NT2/D1 (cell line): ENCODE results near the gene LHX3.

Source experiments
- DNase-seq: peaks from one replicate; pipeline ENCODE4 v3.0.0-alpha.2; 2011; ENCODE audit warnings: low read depth, low spot score
- H3K27me3 ChIP-seq: 2 replicates; pipeline ENCODE4 v1.6.0; 2011; ENCODE audit warnings: mild to moderate bottlenecking; ENCODE audit not compliant: insufficient read length, insufficient read depth
- H3K36me3 ChIP-seq: 2 replicates; pipeline ENCODE4 v1.6.1; 2011; ENCODE audit warnings: mild to moderate bottlenecking, low read length, mixed read lengths; ENCODE audit not compliant: insufficient read depth, insufficient read length
- H3K4me1 ChIP-seq: 2 replicates; pipeline ENCODE4 v1.5.1; 2011; ENCODE audit not compliant: insufficient read depth, insufficient read length
- H3K4me3 ChIP-seq: 2 replicates; pipeline ENCODE4 v1.5.1; 2011; ENCODE audit warnings: low read depth; ENCODE audit not compliant: insufficient read length
- H3K9ac ChIP-seq: 2 replicates; pipeline ENCODE4 v1.6.0; 2011; ENCODE audit warnings: low read depth; ENCODE audit not compliant: insufficient read length
- H3K9me3 ChIP-seq: 2 replicates; pipeline ENCODE4 v1.5.1; 2011; ENCODE audit warnings: mild to moderate bottlenecking, low read length; ENCODE audit not compliant: insufficient read depth
- SUZ12 ChIP-seq: IDR thresholded peaks from 2 replicates; pipeline ENCODE4 v1.6.1; 2011; ENCODE audit not compliant: insufficient read length, insufficient read depth; ENCODE audit errors: extremely low read depth
- YY1 ChIP-seq: IDR thresholded peaks from 2 replicates; pipeline ENCODE4 v1.6.1; 2011; ENCODE audit not compliant: insufficient read length, insufficient read depth
- ZNF274 ChIP-seq: IDR thresholded peaks from 2 replicates; pipeline ENCODE4 v1.6.1; 2011; ENCODE audit warnings: mild to moderate bottlenecking, low read depth, low read length

The LHX3 gene

GRCh38 chr9:136198605-136199083, 6.3 kb downstream of the LHX3 start:
- TF ChIP-seq ZNF274, result no peak
- H3K4me3 ChIP-seq, result peak overlapping the region; percentile 15
- no peaks in the 10 kb centered on the region for H3K9me3 ChIP-seq
- H3K4me1 ChIP-seq, result peaks cover 27% of the 10 kb centered on the region
- H3K36me3 ChIP-seq, result no peaks in the 10 kb centered on the region
- H3K27me3 ChIP-seq, result peaks cover 98% of the 10 kb centered on the region
- H3K9ac ChIP-seq, result no peak overlapping the region
- DNase-seq, result no peak

- Histone ChIP-seq H3K4me3 (peak overlapping the region; percentile 15), H3K36me3 (no peaks in the 10 kb centered on the region), H3K9ac (peak overlapping the region; percentile 50), H3K9me3 (no peaks in the 10 kb centered on the region), H3K27me3 (peaks cover 97% of the 10 kb centered on the region), H3K4me1 (peaks cover 27% of the 10 kb centered on the region)
- TF ChIP-seq YY1 (no peak), ZNF274 (no peak), SUZ12 (no peak)
- DNase-seq, result no peak
These were observed 6.9 kb downstream of the LHX3 start for GRCh38 chr9:136197930-136198604.

GRCh38 chr9:136197084-136197875, 7.6 kb downstream of the LHX3 start:
- H3K4me1 ChIP-seq, result peaks cover 24% of the 10 kb centered on the region

GRCh38 chr9:136196404-136197083, 8.4 kb downstream of the LHX3 start:
- Histone ChIP-seq H3K4me1 (peaks cover 24% of the 10 kb centered on the region), H3K27me3 (peaks cover 98% of the 10 kb centered on the region), H3K36me3 (no peaks in the 10 kb centered on the region), H3K4me3 (no peak overlapping the region), H3K9me3 (no peaks in the 10 kb centered on the region), H3K9ac (no peak overlapping the region)
- no peak for TF ChIP-seq ZNF274
- TF ChIP-seq SUZ12, result no peak
- no peak for TF ChIP-seq YY1
- DNase-seq, result no peak

More at GRCh38 chr9:136197084-136197875, 7.6 kb downstream of the LHX3 start:
- H3K9ac ChIP-seq, result no peak overlapping the region
- H3K27me3 ChIP-seq, result peaks cover 98% of the 10 kb centered on the region
- H3K4me3 ChIP-seq, result no peak overlapping the region
- no peaks in the 10 kb centered on the region for H3K9me3 ChIP-seq
- no peak for DNase-seq
- no peak for TF ChIP-seq ZNF274
- no peak for TF ChIP-seq SUZ12
- TF ChIP-seq YY1, result no peak
- H3K36me3 ChIP-seq, result no peaks in the 10 kb centered on the region

GRCh38 chr9:136194540-136194939, 10.4 kb downstream of the LHX3 start:
- Histone ChIP-seq H3K4me3 (no peak overlapping the region), H3K9me3 (no peaks in the 10 kb centered on the region), H3K4me1 (peaks cover 31% of the 10 kb centered on the region), H3K36me3 (no peaks in the 10 kb centered on the region), H3K9ac (no peak overlapping the region), H3K27me3 (peaks cover 95% of the 10 kb centered on the region)
- DNase-seq, result no peak
- TF ChIP-seq ZNF274 (no peak), SUZ12 (no peak), YY1 (no peak)

- peaks cover 31% of the 10 kb centered on the region for H3K4me1 ChIP-seq
- peak; percentile 49 for TF ChIP-seq SUZ12
- no peak for TF ChIP-seq ZNF274
- H3K27me3 ChIP-seq, result peaks cover 92% of the 10 kb centered on the region
- peak overlapping the region; percentile 18 for H3K4me3 ChIP-seq
- DNase-seq, result no peak
- H3K9me3 ChIP-seq, result no peaks in the 10 kb centered on the region
- H3K9ac ChIP-seq, result no peak overlapping the region
- H3K36me3 ChIP-seq, result no peaks in the 10 kb centered on the region
These were observed 11.0 kb downstream of the LHX3 start for GRCh38 chr9:136193891-136194279.
